WI38 (cell line): ENCODE results near the gene WASHC2A.
"Not testable (repeated sequence)": the region's sequence is repeated elsewhere in the genome, so short reads cannot be mapped to it uniquely, and the experiment has no call there.

Experiments used
- H3K4me3 ChIP-seq: 2 replicates; pipeline ENCODE4 v1.5.1; 2011; ENCODE audit warnings: low read depth, mild to moderate bottlenecking, control low read depth, low read length

Gene WASHC2A

GRCh38 chr10:50169506-50169905 lies 101.8 kb downstream of the WASHC2A start:
- H3K4me3 ChIP-seq, result not testable (repeated sequence)

- not testable (repeated sequence) for H3K4me3 ChIP-seq
Observed at GRCh38 chr10:50174788-50175525, 107.2 kb downstream of the WASHC2A start.
